Colon (tissue), 2 donors: ENCODE measurements around the gene BASP1.
"Not testable (repeated sequence)": the region's sequence is repeated elsewhere in the genome, so short reads cannot be mapped to it uniquely, and the experiment has no call there.

Experiments
- FAIRE-seq: peaks from 2 replicates; lab custom pipeline; 2012; peaks lifted over from hg19 to GRCh38; lab: Jason Lieb, UNC
- donor health status: control.
- donor health status: control.

BASP1 gene

GRCh38 chr5:17223367-17224185 is 6.1 kb downstream of the BASP1 start:
- no peak for FAIRE-seq

GRCh38 chr5:17224858-17225511 is 7.6 kb downstream of the BASP1 start:
- no peak for FAIRE-seq

DNA sequence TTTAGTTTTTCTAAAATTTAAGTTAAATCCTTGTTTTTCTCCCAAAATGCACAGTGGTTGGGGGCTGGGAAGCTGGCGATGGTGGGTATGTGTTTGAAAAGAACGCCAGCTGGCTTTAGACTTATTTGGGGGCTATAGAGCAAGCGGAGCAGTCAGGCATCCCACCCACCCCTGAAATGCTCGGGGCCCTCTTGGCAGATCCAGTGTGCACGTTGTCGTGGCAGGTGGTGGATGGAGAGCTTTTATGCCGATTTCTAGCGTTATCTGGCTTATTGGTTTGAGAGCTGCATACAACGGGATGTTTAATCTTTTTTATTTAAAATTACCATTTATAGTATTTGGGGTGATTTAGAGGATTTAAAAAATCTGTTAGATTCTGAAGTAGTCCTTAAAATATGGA is 8.1 kb downstream of the BASP1 start:
- FAIRE-seq = no peak

DNA sequence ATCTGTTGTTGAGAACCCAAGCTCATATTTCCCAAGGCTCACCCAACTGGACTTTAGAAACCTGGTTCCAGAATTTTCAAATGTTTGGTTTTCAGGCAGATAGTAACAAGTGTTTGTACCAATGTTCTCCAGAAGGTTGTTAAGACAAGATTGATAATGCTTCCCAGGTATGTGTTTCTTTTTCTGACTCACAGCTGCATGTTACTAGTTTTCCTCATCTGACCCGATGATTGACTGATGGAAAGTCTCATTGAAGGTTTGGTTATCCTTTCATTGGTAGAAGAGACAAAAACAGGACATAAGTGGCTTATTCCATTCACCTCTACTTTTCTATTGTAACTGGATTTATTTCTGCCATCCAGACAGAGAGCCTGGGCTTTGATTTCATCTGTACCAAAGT is 10.4 kb downstream of the BASP1 start:
- no peak for FAIRE-seq

DNA sequence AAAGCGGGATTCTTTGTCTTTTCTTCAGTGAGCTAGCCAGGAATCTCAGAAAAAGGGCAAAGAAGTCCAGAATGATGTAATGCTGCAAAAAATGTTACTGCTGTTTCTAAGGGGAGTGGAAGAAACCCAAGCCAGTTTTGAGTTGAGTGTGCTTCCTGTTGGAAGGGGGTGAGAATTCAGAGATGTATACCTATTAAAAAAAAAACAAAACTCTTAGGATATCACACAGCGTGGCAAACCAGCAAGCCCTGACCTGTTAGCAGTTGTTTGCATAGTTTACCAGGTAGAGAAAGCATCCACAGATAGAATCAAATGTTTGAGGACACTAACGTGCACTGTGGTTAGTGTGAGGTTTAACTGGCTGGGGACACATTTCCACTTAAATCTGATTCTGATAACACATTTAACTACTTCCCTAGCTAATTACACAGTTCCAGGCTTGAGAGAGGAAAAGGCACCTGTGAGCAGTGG is 11.4 kb downstream of the BASP1 start:
- FAIRE-seq = no peak

DNA sequence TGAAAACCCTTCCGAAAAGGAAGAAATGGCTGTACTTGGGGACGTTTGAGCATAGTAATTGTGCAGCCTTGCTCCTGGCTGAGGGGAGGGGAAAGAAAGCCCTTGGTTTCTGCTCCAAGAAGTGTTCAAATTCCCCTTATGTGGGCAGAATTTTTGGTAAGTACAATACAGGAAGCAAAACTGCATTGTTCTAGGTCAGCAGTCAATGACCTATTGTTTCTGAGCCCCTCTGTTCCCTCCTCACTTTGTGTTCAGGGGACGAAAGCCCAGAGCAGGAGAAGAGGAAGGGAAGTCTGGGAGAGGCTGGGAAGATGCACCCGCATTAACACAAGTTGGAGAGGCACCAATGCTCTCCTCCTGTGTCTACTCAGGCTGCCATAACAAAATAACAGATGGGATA is 11.9 kb downstream of the BASP1 start:
- FAIRE-seq = no peak

DNA sequence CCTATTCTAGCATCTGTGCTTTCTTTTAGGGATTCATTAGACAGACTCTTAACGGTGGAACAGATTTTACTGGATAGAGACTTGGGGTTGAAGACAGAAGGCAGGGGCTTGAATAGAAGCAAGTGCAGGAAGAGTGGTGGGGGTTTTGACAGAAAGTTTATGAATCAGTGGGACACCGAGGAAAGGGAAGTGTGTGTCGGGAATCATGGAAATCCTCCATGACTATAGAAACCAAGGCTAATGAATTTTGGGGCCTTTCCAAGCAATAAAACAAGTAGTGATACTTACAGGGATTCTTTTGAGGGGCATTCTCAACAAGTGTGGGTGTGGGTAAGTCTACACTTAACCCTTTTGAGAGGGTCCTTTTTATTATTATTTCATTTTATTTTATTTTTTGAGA is 12.8 kb downstream of the BASP1 start:
- FAIRE-seq = no peak

- no peak for FAIRE-seq
Observed at GRCh38 chr5:17230808-17231525, 13.5 kb downstream of the BASP1 start.

GRCh38 chr5:17232405-17232804 is 15.0 kb downstream of the BASP1 start:
- FAIRE-seq = no peak

- FAIRE-seq = no peak
Observed at GRCh38 chr5:17233488-17233887, 16.1 kb downstream of the BASP1 start.

DNA sequence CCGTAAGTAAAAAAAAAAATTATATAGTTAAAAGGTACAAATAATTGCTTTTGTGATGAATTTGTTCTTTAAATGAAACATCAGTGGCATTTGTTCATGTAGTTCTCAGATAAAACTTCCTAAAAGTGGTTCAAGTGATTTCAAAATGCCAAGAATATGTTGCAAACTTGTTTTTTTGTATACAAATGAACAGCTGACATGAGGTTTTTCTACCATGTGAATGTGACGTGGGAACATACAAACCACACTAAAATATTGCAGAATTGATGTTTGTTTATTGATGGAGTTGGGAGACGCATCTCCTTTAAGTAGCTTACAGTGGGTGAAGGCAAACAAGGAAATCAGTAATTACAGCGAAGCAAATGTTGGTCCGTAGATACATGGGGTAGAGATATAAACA is 16.9 kb downstream of the BASP1 start:
- no peak for FAIRE-seq

DNA sequence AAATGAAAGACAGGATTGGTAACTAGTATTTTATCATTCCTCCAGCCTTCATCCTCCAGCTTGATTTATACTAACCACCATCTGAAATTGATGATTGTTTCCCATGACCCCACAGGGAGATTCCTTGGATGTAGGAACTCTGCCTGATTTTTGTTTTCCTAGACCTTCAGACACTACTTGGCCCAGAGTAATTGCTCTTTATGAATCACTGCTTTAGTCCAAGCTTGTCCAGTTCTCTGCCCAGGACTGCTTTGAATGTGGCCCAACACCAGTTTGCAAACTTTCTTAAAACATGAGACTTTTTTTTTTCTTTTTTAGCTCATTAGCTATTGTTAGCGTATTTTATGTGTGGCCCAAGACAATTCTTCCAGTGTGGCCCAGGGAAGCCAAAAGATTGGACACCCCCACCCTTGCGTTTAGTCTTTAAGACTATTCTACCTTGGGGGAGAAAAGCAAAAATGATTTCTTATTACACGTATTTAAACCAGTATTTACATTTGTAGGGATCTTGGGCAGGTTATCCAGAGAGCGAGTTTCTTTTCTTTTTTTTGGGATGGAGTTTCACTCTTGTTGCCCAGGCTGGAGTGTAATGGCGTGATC is 18.4 kb downstream of the BASP1 start:
- FAIRE-seq = no peak

- no peak for FAIRE-seq
Observed at GRCh38 chr5:17238521-17239041, 21.1 kb downstream of the BASP1 start.

DNA sequence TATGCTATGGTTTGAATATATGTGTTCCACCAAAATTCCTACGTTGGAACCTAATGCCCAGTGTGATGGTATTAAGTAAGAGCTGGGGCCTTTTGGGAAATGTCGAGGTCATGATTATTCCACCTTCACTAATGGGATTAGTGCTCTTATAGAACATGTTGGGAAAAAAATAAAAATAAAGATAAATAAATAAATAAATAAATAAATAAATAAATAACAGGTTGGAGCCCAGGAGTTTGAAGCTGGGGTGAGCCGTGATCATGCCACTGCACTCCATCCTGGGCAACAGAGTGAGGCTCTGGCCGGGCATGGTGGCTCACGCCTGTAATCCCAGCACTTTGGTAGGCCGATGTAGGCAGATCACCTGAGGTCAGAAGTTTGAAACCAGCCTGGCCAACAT is 22.5 kb downstream of the BASP1 start:
- FAIRE-seq = no peak

DNA sequence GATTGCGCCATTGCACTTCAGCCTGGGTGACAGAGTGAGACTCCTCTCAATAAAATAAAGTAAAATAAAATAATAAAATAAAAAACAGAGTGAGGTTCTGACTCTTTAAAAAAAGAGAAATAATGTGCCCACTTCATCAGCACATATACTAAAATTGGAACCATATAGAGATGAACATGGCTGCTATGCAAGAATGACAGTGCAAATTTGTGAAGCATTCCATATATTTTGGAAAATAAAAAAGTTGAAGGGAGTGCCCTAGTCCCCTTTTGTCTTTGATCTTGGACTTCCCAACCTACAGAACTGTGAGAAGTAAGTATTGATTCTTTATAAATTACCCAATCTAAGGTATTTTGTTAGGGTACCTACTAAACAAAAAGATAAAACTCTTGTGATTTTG is 23.1 kb downstream of the BASP1 start:
- FAIRE-seq = no peak

DNA sequence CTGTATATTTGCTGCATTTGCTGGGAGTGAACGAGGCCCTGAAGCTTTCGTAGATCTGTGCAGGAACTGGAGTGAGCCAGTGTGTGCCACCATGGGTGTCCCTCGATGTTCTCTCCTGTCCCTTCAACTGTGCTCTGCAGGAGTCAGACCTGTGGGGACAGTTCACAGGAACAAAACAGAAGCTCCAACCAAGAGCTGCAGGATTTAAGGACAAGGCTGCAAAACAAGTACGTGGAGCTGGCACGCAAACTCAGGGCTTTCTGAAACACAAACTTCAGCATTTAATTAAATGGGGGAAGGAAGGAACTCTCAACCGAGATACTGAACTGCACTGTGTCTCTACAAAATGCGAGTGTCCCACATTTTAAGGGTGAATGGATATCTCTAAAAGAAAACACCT is 24.2 kb downstream of the BASP1 start:
- no peak for FAIRE-seq

DNA sequence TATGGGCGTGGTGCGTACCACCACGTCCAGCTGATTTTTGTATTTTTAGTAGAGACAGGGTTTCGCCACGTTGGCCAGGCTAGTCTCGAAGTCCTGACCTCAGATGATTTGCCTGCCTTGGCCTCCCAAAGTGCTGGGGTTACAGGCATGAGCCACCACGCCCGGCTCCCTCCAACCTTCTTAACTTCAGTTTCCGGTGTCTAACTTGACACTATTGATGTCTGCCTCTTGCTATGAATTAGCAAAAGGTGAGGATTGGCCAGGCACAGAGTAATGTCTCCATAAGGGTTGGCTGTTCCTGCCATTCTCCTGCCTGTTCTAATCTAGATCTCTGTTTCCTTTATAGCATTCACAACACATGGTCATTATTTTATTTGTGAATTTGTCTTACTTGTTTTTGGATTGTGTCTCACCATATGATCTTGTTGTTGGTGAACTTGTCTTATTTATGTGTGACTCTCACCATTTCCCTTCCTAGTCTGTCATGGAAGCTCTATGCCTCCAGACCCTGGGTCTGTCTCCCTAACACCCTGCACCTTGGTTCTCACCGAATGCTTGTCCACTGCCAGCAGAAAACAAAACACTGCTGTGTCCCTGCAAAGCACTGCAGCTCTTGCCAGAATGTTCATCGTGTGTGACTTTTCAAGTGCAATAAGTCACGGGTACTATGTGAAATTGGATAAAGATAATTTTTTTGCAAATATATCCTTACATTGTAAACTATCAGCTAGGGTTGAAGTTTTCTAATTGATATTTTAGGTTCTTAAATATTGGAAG is 26.0 kb downstream of the BASP1 start:
- FAIRE-seq = no peak

DNA sequence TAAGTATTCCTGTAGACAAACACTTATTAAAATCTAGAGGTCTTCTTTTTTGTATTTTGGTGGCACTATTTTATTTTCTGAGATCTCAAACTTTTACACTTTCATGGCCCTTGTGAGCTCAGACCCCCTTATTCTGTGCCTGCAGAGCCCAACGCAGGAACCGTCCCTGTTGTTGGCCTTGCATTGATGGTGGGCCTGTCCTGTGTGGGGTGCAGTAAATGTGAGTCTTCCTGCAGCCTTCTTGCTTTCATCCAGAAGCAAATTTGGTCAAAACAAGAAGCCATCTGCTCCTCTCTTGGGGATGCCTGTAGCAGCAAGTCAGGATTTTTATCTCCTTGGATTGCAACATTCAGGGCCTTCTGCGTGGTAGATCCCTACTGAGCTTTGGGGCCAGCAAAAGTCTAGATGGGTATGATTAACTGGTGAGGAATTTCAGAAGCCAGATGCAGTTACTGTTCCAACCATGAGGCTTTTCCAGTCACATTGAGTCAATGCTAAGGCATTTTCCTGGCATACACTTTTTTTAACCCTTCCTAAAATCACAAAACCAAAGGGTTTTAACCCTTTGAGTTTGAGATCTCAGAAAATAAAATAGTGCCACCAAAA is 31.7 kb downstream of the BASP1 start:
- no peak for FAIRE-seq

DNA sequence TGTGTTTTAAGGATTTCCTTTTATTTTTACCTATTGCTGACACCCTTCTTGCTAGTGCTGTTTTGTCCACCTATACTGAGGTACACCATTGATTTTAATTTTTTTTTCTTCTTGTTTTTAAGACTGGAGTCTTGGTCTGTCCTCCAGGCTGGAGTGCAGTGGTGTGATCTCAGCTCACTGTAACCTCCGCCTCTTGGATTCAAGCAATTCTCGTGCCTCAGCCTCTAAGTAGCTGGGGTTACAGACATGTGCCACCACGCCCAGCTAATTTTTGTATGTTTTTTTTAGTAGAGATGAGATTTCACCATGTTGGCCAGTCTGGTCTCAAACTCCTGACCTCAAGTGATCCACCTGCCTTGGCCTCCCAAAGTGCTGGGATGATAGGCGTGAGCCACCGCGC is 32.4 kb downstream of the BASP1 start:
- not testable (repeated sequence) for FAIRE-seq

- no peak for FAIRE-seq
Observed at GRCh38 chr5:17252543-17252942, 35.1 kb downstream of the BASP1 start.

- FAIRE-seq = no peak
Observed at GRCh38 chr5:17255471-17256021, 38.1 kb downstream of the BASP1 start.
